GM12878 (cell line): ENCODE measurements around the gene RABEP1. TPM values are rescaled to one million over a fixed set of nuclear protein-coding genes. Genes with fewer than 3 reads are reported as not detected.

Experiments
- BACH1 ChIP-seq: fragments of 450-650 bp; IDR thresholded peaks from 2 replicates; pipeline ENCODE4 v1.6.1; 2017; ENCODE audit warnings: mild to moderate bottlenecking, borderline replicate concordance
- BHLHE40 ChIP-seq, 2 experiments: fragments of 450-650 bp in 1 of 2; IDR thresholded peaks; 2 replicates each; pipeline ENCODE4 v1.6.1; 2011 to 2017; ENCODE audit warnings: low read depth in 2 of 2, borderline replicate concordance in 1 of 2, improper control_type of control experiment in 1 of 2, low read length in 1 of 2, mild to moderate bottlenecking in 1 of 2
- CBX3 ChIP-seq: fragments of 200-600 bp; sonication (generic); IDR thresholded peaks from 2 replicates; pipeline ENCODE4 v1.6.1; 2016; ENCODE audit warnings: low read depth, borderline replicate concordance
- CREM ChIP-seq: IDR thresholded peaks from 2 replicates; pipeline ENCODE4 v1.6.1; 2014; ENCODE audit warnings: antibody characterized with exemption, low read depth
- DPF2 ChIP-seq: fragments of 450-650 bp; IDR thresholded peaks from 2 replicates; pipeline ENCODE4 v1.6.1; 2017; ENCODE audit warnings: mild to moderate bottlenecking
- ETV6 ChIP-seq, 2 experiments: fragments of 450-650 bp in 1 of 2; IDR thresholded peaks in 1 of 2; conservative IDR thresholded peaks in 1 of 2; 2 replicates each; pipeline ENCODE4 v1.6.1; 2014; ENCODE audit warnings: antibody characterized with exemption in 1 of 2, borderline replicate concordance in 1 of 2, low read depth in 1 of 2, mild to moderate bottlenecking in 1 of 2, moderate library complexity in 1 of 2
- FOXK2 ChIP-seq: fragments of 450-650 bp; IDR thresholded peaks from 2 replicates; pipeline ENCODE4 v1.6.1; 2017; ENCODE audit warnings: mild to moderate bottlenecking, moderate library complexity
- IRF4 ChIP-seq: IDR thresholded peaks from 2 replicates; pipeline ENCODE4 v1.6.1; 2011; ENCODE audit warnings: low read depth, low read length
- IRF5 ChIP-seq: fragments of 450-650 bp; IDR thresholded peaks from 2 replicates; pipeline ENCODE4 v1.6.1; 2017; ENCODE audit warnings: borderline replicate concordance
- JUNB ChIP-seq: IDR thresholded peaks from 2 replicates; pipeline ENCODE4 v1.6.1; 2016; ENCODE audit warnings: antibody characterized with exemption, mild to moderate bottlenecking
- MLLT1 ChIP-seq: fragments of 450-650 bp; IDR thresholded peaks from 2 replicates; pipeline ENCODE4 v1.6.1; 2016; ENCODE audit warnings: mild to moderate bottlenecking
- MYB ChIP-seq: fragments of 150-350 bp; IDR thresholded peaks from 2 replicates; pipeline ENCODE4 v1.6.1; 2014; ENCODE audit warnings: mild to moderate bottlenecking, low read depth, low read length, borderline replicate concordance
- NFIC ChIP-seq: IDR thresholded peaks from 2 replicates; pipeline ENCODE4 v1.6.1; 2012; ENCODE audit warnings: low read depth, mild to moderate bottlenecking, inconsistent platforms, low read length, moderate library complexity
- NR2F1 ChIP-seq: fragments of 450-650 bp; conservative IDR thresholded peaks from 2 replicates; pipeline ENCODE4 v1.6.1; 2017; ENCODE audit warnings: mild to moderate bottlenecking
- PAX5 ChIP-seq: IDR thresholded peaks from 2 replicates; pipeline ENCODE4 v1.6.1; 2011; ENCODE audit warnings: low read depth, low read length, borderline replicate concordance
- POU2F2 ChIP-seq: IDR thresholded peaks from 3 replicates; pipeline ENCODE4 v1.6.1; 2011; ENCODE audit warnings: low read depth, mild to moderate bottlenecking, low read length, borderline replicate concordance
- RFX5 ChIP-seq: IDR thresholded peaks from 2 replicates; pipeline ENCODE4 v1.6.1; 2011; ENCODE audit warnings: low read depth, low read length, improper control_type of control experiment
- RUNX3 ChIP-seq: IDR thresholded peaks from 2 replicates; pipeline ENCODE4 v1.6.1; 2012; ENCODE audit warnings: low read length, inconsistent platforms
- STAT3 ChIP-seq: IDR thresholded peaks from 2 replicates; pipeline ENCODE4 v1.6.1; 2011; ENCODE audit warnings: low read depth, low read length, improper control_type of control experiment
- TARDBP ChIP-seq: IDR thresholded peaks from 2 replicates; pipeline ENCODE4 v1.6.1; 2016; ENCODE audit warnings: borderline replicate concordance
- TCF12 ChIP-seq: IDR thresholded peaks from 2 replicates; pipeline ENCODE4 v1.6.1; 2011; ENCODE audit warnings: low read depth, mild to moderate bottlenecking, low read length
- YBX1 ChIP-seq: fragments of 450-650 bp; IDR thresholded peaks from 2 replicates; pipeline ENCODE4 v1.6.1; 2016; ENCODE audit warnings: antibody characterized with exemption
- YY1 ChIP-seq: IDR thresholded peaks from 2 replicates; pipeline ENCODE4 v1.6.1; 2011; ENCODE audit warnings: low read depth, mild to moderate bottlenecking, low read length
- ZNF207 ChIP-seq: fragments of 450-650 bp; IDR thresholded peaks from 2 replicates; pipeline ENCODE4 v1.6.1; 2014; ENCODE audit warnings: antibody characterized with exemption, mild to moderate bottlenecking, borderline replicate concordance
- ZNF622 ChIP-seq: fragments of 450-650 bp; IDR thresholded peaks from 2 replicates; pipeline ENCODE4 v1.6.1; 2017; ENCODE audit warnings: mild to moderate bottlenecking, inconsistent platforms
- ZNF687 ChIP-seq: fragments of 450-650 bp; IDR thresholded peaks from 2 replicates; pipeline ENCODE4 v1.6.1; 2017; ENCODE audit warnings: mild to moderate bottlenecking, moderate library complexity
- polyA plus RNA-seq, 11 experiments: library from polyadenylated mRNA; depleted of rRNA in 4 of 11; unstranded in 6 of 11; stranded (reverse) in 5 of 11; fragments of >200 nt; fragmentation: Nextera tagmentation in 4 of 11; fragmentation: Illumina TruSeq in 1 of 11; extraction: Ambion mirVana in 4 of 11; extraction: Trizol in 1 of 11; gene quantifications; 1 replicate in 1 of 11; 2 replicates in 10 of 11; pipeline versions ENCODE4 v1.2.1 to v1.2.3, GENCODE V29; 2011 to 2016; ENCODE audit warnings: inconsistent platforms in 2 of 11, missing spikeins in 2 of 11, low read depth in 1 of 11
- total RNA-seq, 4 experiments: library from RNA; depleted of rRNA in 3 of 4; stranded (reverse); fragments of >200 nt in 3 of 4; fragmentation: Illumina TruSeq in 1 of 4; extraction: Trizol in 1 of 4; gene quantifications; 2 replicates each; pipeline versions ENCODE4 v1.2.1 to v1.2.3, GENCODE V29; 2013 to 2021

RABEP1 gene
- total and polyA plus RNA-seq, 10 of the 15 experiments (the other 5 are each of a cell fraction or from before 2014, with no cell fraction given), result 13.4 to 71.4 (median 59.8) TPM

- no peak for TF ChIP-seq CBX3
- TF ChIP-seq ETV6 (conservative IDR thresholded peaks at IDR 0.05 in 1 of 2, IDR thresholded peaks at IDR 0.05 in 1 of 2; ENCODE audit: borderline replicate concordance in 1 of 2, low read depth in 1 of 2), result peak in 1 of 2 experiments; percentile 71; a peak in 1 of 4 replicates
- TF ChIP-seq NR2F1, result peak; percentile 70
- 0 out of 2 replicates have a peak, but pooled peaks have one; percentile 70 for TF ChIP-seq TARDBP
- peak; percentile 18; the same call in 1 of the 2 replicates for TF ChIP-seq MLLT1
- TF ChIP-seq YBX1, result no peak
- TF ChIP-seq PAX5, result 0 out of 2 replicates have a peak, but pooled peaks have one; percentile 44
- TF ChIP-seq DPF2, result 0 out of 2 replicates have a peak, but pooled peaks have one; percentile 38
- TF ChIP-seq FOXK2, result no peak
- TF ChIP-seq NFIC, result 0 out of 2 replicates have a peak, but pooled peaks have one; percentile 24
- TF ChIP-seq BACH1, result 0 out of 2 replicates have a peak, but pooled peaks have one; percentile 31
- TF ChIP-seq POU2F2, result peak; percentile 67; the same call in 1 of the 3 replicates
- TF ChIP-seq ZNF622, result no peak
- peak; percentile 83 for TF ChIP-seq RUNX3
- no peak for TF ChIP-seq JUNB
- TF ChIP-seq IRF5, result no peak
- peak; percentile 85; the same call in 1 of the 2 replicates for TF ChIP-seq STAT3
- peak; percentile 86 for TF ChIP-seq YY1
- peak; percentile 43; the same call in 1 of the 2 replicates for TF ChIP-seq ZNF207
- TF ChIP-seq ZNF687, result peak; percentile 90
- TF ChIP-seq BHLHE40 (IDR thresholded peaks at IDR 0.05; ENCODE audit: borderline replicate concordance in 1 of 2, low read depth in 2 of 2, low read length in 1 of 2), result peak in 1 of 2 experiments; percentile 14; a peak in 1 of 4 replicates
- TF ChIP-seq CREM, result peak; percentile 48; the same call in 1 of the 2 replicates
- TF ChIP-seq IRF4, result 0 out of 2 replicates have a peak, but pooled peaks have one; percentile 37
- no peak for TF ChIP-seq RFX5
- no peak for TF ChIP-seq MYB
- TF ChIP-seq TCF12, result peak; percentile 73; the same call in 1 of the 2 replicates
These were observed 44.5 kb upstream of the RABEP1 start (continued) for GRCh38 chr17:5237541-5238016.
